Measurements from ENCODE around the gene NR2C2.
A peak's percentile ranks its signal among the peaks of the same experiment; 100 is the strongest.

The NR2C2 gene

GRCh38 chr3:15009167-15009566 is 61.8 kb downstream of the NR2C2 start:
- no peak for ATAC-seq
- no peak for TF ChIP-seq CREB5 (CRISPR knock-in tag; IDR thresholded peaks at IDR 0.05; ENCODE audit: low read depth)
- TF ChIP-seq ISL1 (CRISPR knock-in tag; IDR thresholded peaks at IDR 0.05): no peak
- TF ChIP-seq ZNF8 (CRISPR knock-in tag; IDR thresholded peaks at IDR 0.05): no peak
- TF ChIP-seq ZNF70 (CRISPR knock-in tag; IDR thresholded peaks at IDR 0.05): no peak
- no peak for TF ChIP-seq ZFP30 (CRISPR knock-in tag; IDR thresholded peaks at IDR 0.05)
- TF ChIP-seq TOX (CRISPR knock-in tag; IDR thresholded peaks at IDR 0.05; ENCODE audit: borderline replicate concordance): no peak
- no peak for TF ChIP-seq ZFP3 (CRISPR knock-in tag; IDR thresholded peaks at IDR 0.05)
- TF ChIP-seq BACH2 (CRISPR knock-in tag; IDR thresholded peaks at IDR 0.05; ENCODE audit: borderline replicate concordance): no peak
- no peak for TF ChIP-seq PPARA (CRISPR knock-in tag; IDR thresholded peaks at IDR 0.05; ENCODE audit: borderline replicate concordance)

GRCh38 chr3:15010664-15011063 is 63.3 kb downstream of the NR2C2 start:
- peak; percentile 37 for ATAC-seq
- TF ChIP-seq ZFP30 (CRISPR knock-in tag; IDR thresholded peaks at IDR 0.05) (no peak), ZNF70 (CRISPR knock-in tag; IDR thresholded peaks at IDR 0.05) (no peak), TOX (CRISPR knock-in tag; IDR thresholded peaks at IDR 0.05; ENCODE audit: borderline replicate concordance) (no peak), CSRNP3 (CRISPR knock-in tag; IDR thresholded peaks at IDR 0.05) (no peak), CSDC2 (CRISPR knock-in tag; IDR thresholded peaks at IDR 0.05) (no peak), ZC3H10 (CRISPR knock-in tag; IDR thresholded peaks at IDR 0.05) (no peak), ZFP3 (CRISPR knock-in tag; IDR thresholded peaks at IDR 0.05) (no peak), BACH2 (CRISPR knock-in tag; IDR thresholded peaks at IDR 0.05; ENCODE audit: borderline replicate concordance) (no peak), SNAI2 (CRISPR knock-in tag; IDR thresholded peaks at IDR 0.05) (no peak), GLIS3 (CRISPR knock-in tag; IDR thresholded peaks at IDR 0.05) (no peak), RARB (CRISPR knock-in tag; IDR thresholded peaks at IDR 0.05) (no peak), CREB5 (CRISPR knock-in tag; IDR thresholded peaks at IDR 0.05; ENCODE audit: low read depth) (no peak), ZNF565 (CRISPR knock-in tag; conservative IDR thresholded peaks at IDR 0.05; ENCODE audit: low read depth) (no peak)
- TF ChIP-seq, protein P1, sequence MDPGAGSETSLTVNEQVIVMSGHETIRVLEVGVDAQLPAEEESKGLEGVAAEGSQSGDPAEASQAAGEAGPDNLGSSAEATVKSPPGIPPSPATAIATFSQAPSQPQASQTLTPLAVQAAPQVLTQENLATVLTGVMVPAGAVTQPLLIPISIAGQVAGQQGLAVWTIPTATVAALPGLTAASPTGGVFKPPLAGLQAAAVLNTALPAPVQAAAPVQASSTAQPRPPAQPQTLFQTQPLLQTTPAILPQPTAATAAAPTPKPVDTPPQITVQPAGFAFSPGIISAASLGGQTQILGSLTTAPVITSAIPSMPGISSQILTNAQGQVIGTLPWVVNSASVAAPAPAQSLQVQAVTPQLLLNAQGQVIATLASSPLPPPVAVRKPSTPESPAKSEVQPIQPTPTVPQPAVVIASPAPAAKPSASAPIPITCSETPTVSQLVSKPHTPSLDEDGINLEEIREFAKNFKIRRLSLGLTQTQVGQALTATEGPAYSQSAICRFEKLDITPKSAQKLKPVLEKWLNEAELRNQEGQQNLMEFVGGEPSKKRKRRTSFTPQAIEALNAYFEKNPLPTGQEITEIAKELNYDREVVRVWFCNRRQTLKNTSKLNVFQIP (CRISPR knock-in tag; IDR thresholded peaks at IDR 0.05; ENCODE audit: borderline replicate concordance, low read depth): no peak

DNA sequence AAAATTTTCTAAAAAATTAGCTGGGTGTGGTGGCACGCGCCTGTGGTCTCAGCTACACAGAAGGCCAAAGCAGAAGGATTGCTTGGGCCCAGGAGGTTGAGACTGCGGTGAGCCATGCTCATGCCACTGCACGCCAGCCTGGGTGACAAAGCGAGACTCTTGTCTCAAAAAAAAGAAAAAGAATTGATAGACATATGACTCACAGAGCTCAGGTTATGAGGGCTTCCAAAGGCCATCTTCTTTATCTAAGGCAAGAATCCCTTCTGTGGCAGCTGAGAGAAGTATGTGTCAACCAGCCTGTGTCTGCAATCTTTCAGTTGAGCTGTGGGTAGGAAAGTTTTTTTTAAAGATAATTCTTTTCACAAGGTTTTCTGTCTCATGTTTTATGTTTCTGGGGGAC is 63.8 kb downstream of the NR2C2 start:
- peak; percentile 48; the same call in 2 of the 3 replicates for ATAC-seq
- TF ChIP-seq ISL1 (CRISPR knock-in tag; IDR thresholded peaks at IDR 0.05) (peak; percentile 21), CSDC2 (CRISPR knock-in tag; IDR thresholded peaks at IDR 0.05) (no peak)

- no peak for ATAC-seq
- TF ChIP-seq ARNTL (CRISPR knock-in tag; IDR thresholded peaks at IDR 0.05; ENCODE audit: borderline replicate concordance, low read depth) (no peak), BACH2 (CRISPR knock-in tag; IDR thresholded peaks at IDR 0.05; ENCODE audit: borderline replicate concordance) (no peak), ZC3H10 (CRISPR knock-in tag; IDR thresholded peaks at IDR 0.05) (no peak), OSR1 (CRISPR knock-in tag; IDR thresholded peaks at IDR 0.05) (no peak), ZNF565 (CRISPR knock-in tag; conservative IDR thresholded peaks at IDR 0.05; ENCODE audit: low read depth) (no peak), CSRNP3 (CRISPR knock-in tag; IDR thresholded peaks at IDR 0.05) (no peak), ESRRG (CRISPR knock-in tag; IDR thresholded peaks at IDR 0.05) (no peak), TCF4 (CRISPR knock-in tag; IDR thresholded peaks at IDR 0.05; ENCODE audit: borderline replicate concordance) (no peak), ZNF70 (CRISPR knock-in tag; IDR thresholded peaks at IDR 0.05) (no peak), PPARA (CRISPR knock-in tag; IDR thresholded peaks at IDR 0.05; ENCODE audit: borderline replicate concordance) (no peak), ISL1 (CRISPR knock-in tag; IDR thresholded peaks at IDR 0.05) (no peak), CSDC2 (CRISPR knock-in tag; IDR thresholded peaks at IDR 0.05) (no peak), ZFP30 (CRISPR knock-in tag; IDR thresholded peaks at IDR 0.05) (no peak), SNAI2 (CRISPR knock-in tag; IDR thresholded peaks at IDR 0.05) (no peak)
- TF ChIP-seq, protein P2, sequence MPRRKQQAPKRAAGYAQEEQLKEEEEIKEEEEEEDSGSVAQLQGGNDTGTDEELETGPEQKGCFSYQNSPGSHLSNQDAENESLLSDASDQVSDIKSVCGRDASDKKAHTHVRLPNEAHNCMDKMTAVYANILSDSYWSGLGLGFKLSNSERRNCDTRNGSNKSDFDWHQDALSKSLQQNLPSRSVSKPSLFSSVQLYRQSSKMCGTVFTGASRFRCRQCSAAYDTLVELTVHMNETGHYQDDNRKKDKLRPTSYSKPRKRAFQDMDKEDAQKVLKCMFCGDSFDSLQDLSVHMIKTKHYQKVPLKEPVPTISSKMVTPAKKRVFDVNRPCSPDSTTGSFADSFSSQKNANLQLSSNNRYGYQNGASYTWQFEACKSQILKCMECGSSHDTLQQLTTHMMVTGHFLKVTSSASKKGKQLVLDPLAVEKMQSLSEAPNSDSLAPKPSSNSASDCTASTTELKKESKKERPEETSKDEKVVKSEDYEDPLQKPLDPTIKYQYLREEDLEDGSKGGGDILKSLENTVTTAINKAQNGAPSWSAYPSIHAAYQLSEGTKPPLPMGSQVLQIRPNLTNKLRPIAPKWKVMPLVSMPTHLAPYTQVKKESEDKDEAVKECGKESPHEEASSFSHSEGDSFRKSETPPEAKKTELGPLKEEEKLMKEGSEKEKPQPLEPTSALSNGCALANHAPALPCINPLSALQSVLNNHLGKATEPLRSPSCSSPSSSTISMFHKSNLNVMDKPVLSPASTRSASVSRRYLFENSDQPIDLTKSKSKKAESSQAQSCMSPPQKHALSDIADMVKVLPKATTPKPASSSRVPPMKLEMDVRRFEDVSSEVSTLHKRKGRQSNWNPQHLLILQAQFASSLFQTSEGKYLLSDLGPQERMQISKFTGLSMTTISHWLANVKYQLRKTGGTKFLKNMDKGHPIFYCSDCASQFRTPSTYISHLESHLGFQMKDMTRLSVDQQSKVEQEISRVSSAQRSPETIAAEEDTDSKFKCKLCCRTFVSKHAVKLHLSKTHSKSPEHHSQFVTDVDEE (CRISPR knock-in tag; IDR thresholded peaks at IDR 0.05): no peak
- TF ChIP-seq, protein P1 (CRISPR knock-in tag; IDR thresholded peaks at IDR 0.05; ENCODE audit: borderline replicate concordance, low read depth): no peak
These were observed 67.4 kb downstream of the NR2C2 start for GRCh38 chr3:15014606-15015328.
